Measurements from ENCODE around the gene SV2A.
A peak's percentile ranks its signal among the peaks of the same experiment; 100 is the strongest.
"Not testable (repeated sequence)": the region's sequence is repeated elsewhere in the genome, so short reads cannot be mapped to it uniquely, and the experiment has no call there.

The SV2A gene

GRCh38 chr1:149886121-149886395 lies 31.6 kb downstream of the SV2A start:
- not testable (repeated sequence) for DNase-seq

- DNase-seq = peak; percentile 81
Measured at GRCh38 chr1:149885339-149886120, 32.1 kb downstream of the SV2A start.

- no peak for DNase-seq
Measured at GRCh38 chr1:149884433-149885338, 33.0 kb downstream of the SV2A start.

GRCh38 chr1:149883598-149884247 lies 33.9 kb downstream of the SV2A start:
- no peak for DNase-seq

- no peak for DNase-seq
Measured at GRCh38 chr1:149881876-149882275, 35.8 kb downstream of the SV2A start.

- DNase-seq = no peak
Measured at GRCh38 chr1:149879556-149879955, 38.1 kb downstream of the SV2A start.

GRCh38 chr1:149877211-149877946 lies 40.3 kb downstream of the SV2A start:
- no peak for DNase-seq

- not testable (repeated sequence) for DNase-seq
Measured at GRCh38 chr1:149873060-149873459, 44.6 kb downstream of the SV2A start.

- DNase-seq = not testable (repeated sequence)
Measured at GRCh38 chr1:149866887-149867286, 50.8 kb downstream of the SV2A start.

- not testable (repeated sequence) for DNase-seq
Measured at GRCh38 chr1:149861497-149862054, 56.1 kb downstream of the SV2A start.

GRCh38 chr1:149860684-149861496 lies 56.8 kb downstream of the SV2A start:
- DNase-seq = not testable (repeated sequence)

GRCh38 chr1:149860271-149860670 lies 57.4 kb downstream of the SV2A start:
- DNase-seq = not testable (repeated sequence)

Measured in NK-92 treated with Interleukin-12 subunit alpha and Interleukin-12 subunit beta, amount 100 ng/mL, for 24 hours (cell line).